Activated gamma-delta T cell (primary cell): ENCODE data around the gene LIX1L.

ENCODE experiments used
- DNase-seq: peaks from one replicate; lab custom pipeline; 2025; lab: John Stamatoyannopoulos, UW

The LIX1L gene

DNA sequence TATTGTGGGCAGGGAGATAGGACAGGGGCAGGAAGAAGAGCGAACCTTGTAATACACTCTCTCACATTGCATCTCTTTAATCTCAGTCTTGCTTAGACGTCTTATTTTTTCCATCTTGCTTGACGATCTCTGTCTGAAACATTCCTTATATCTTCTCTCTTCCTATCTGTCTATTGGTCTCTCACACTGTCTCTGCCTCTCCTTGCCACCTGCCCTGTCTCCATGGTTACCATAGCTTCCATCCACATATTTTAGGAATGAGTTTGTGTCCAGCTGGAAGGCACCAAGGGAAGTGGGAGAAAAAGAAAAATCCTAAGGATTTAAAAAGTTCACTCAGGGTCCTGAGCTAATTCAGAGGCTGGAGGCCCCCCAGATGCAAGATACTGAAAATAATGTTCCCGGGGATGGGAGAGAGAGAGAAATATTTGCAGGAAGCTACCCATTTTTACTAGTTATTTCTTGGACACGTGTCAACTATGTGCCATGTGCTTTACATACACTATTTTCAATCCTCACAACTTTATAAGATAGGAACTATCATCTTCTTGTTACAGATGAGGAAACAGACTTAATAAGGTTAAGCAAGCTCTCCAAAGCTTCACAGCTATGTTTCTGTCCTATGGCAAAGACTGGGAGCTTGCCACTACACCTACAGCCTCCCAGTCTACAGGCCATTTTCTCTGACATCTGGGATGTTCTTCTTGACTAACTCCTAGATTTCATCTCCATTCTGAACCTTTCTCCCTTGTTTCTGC is 5.6 kb upstream of the LIX1L start:
- no peak for DNase-seq

- peak; percentile 36 for DNase-seq
Observed at GRCh38 chr1:145962157-145963102, 4.6 kb upstream of the LIX1L start.

DNA sequence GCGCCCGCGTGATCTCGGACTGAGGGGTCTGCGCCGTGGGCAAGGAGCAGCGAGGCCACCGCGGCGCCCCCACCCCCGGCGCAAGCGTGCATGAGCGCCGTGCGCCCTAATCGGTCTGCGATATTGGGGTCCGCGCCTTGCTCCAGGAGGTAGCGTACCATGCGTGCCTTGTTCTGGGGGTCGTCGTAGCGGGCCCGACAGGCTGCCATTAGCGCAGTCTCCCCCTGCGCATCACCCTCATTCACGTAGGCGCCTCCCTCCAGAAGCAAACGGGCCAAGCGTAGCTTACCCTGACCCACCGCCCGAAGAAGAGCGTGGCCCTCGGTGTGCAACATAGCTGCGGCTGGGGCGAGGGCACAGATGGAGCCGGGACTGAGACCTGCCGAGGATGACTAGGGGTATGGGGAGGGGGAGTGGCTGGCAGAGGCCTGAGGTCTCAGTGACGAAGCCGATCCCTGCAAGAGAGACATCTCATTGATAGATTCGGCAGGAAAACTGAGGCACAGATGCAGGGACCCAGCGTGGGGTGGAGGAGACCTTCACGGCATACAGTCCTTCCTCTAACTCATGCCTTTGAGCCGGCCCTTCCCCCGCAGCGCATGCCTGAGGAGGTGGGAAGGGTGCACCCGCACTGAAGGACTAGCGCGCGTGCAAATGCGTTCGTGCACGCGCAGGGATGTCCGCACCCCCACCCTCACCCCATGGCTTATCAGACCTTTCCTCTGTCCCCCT is 3.8 kb upstream of the LIX1L start:
- DNase-seq, result no peak

DNA sequence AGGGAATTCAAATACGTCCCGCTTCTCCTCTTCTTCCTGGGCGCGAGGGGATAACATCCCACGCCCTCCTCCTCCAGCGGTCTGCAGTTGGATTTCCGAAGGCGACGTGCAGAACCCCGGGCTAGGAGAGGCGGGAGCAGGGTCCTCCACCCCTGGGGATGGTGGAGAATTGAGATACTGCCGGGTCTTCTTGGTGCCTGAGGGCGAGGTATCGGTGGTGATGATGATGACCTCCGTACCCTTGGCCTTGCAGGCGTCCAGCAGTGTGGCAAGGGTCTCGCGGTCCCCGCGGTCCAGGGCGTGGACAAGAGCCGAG is 3.2 kb upstream of the LIX1L start:
- DNase-seq, result no peak

- DNase-seq, result peak; percentile 36
Observed at GRCh38 chr1:145960468-145961108, 2.8 kb upstream of the LIX1L start.

- DNase-seq, result no peak
Observed at GRCh38 chr1:145959957-145960467, 2.2 kb upstream of the LIX1L start.

GRCh38 chr1:145959333-145959732 is 1.5 kb upstream of the LIX1L start:
- no peak for DNase-seq

GRCh38 chr1:145958734-145959133 is 917 bp upstream of the LIX1L start:
- no peak for DNase-seq

DNA sequence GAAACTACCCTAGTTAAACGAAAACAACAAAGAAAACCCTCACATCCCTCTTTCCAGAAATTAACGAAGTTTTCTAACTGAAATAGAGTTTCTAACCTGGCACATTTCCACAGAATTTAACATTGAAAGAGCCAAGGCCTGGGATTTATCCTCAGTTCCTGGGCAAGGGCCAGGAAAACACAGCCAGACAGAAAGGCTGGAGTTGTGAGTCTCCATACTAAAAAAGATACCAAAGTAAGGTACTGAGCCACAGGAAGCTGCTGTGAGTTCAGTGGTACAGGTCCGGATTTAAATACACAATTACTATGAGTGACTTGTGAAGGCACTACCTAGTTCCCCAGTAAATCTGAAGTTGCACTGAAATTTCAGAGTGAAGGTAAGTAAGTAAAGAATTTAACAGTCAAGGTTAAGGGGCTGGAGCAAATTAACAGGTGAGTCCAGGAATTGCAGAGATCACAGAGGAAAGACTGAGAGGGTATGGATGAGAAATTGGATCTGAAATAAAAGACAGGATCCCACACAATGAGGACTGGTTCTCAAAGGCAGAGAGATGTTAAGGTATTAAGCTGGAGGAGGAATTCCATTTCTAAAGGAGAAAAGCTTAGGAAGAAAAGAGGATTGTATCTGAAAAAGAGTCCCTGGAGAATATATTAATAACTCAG is 905 bp downstream of the LIX1L start:
- no peak for DNase-seq

DNA sequence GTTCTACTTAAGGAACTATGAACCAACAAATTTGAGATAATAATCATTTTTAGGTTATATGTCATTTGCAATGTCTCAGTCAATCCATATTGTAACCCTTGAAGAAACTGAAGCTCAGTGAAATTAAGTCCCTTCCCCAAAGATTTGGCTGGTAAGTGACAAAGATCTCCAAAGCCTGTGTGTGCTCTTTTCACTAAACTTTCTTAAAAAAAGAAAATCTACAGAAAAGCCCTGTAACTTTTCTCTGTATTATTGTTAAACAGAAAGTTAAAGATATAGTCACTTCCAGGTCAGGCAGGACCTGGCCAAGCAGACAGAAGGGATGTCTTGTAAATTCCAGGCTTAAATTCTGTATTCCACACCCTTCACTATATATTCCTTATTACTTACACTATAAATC is 1.5 kb downstream of the LIX1L start:
- DNase-seq, result no peak

GRCh38 chr1:145955436-145955835 is 2.4 kb downstream of the LIX1L start:
- DNase-seq, result no peak

DNA sequence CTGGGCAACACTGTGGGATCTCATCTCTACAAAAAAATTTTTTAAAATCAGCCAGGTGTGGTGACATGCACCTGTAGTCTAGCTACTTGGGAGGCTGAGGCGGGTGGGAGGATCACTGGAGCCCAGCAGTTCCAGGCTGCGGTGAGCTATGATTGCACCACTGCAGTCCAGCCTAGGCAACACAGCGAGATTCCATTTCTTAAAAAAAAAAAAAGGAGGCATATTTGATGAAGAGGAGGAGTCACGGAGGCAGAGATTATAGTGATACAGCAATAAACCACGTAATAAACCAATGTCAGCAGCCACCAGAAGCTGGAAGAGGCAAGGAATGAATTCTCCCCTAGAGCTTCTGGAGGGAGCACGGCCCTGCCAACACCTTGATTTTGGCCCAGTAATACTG is 4.0 kb downstream of the LIX1L start:
- DNase-seq, result no peak

GRCh38 chr1:145952903-145953302 is 4.9 kb downstream of the LIX1L start:
- DNase-seq, result no peak

GRCh38 chr1:145951526-145951925 is 6.3 kb downstream of the LIX1L start:
- no peak for DNase-seq

GRCh38 chr1:145949219-145949618 is 8.6 kb downstream of the LIX1L start:
- no peak for DNase-seq

DNA sequence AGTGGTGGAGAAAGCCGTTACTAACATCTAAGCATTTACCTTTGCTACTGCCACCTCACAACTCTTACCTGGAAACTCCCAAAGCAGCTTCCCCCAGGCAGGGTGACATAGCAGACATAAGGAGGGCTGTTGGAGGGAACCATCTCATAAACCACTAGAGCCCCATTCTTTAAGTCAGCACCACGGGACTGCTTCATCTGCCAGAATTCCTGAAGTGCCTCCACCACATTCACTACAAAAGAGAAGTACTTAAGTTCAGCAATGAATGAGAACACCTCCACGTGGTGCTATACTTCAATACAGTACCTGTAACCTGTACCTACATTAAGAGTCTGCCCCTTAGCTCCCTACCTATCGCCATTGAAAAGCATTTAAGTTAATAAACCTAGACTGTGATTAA is 10.3 kb downstream of the LIX1L start:
- DNase-seq, result no peak

DNA sequence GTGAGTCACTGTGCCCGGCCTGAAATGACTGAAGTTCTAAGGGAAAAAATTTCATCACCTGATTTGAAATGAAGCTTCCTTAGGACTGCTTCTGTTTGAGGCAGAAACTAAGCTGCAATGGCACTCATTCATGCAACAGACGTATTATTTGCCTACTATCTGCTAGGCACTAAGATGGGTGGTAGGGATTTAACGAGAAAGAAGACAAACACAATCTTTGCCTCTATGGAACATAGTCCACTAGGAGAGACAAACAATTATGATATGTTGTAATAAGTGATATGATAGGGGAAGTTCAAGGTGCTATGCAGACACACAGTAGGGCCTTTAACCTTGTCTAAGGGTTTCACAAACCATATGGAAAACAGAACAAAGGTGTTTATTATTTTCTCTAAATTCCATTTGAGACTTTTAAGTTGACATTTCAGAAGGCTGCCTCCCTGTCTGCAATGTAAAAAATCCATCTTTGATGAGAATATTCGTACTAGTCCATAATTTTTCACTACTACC is 11.3 kb downstream of the LIX1L start:
- no peak for DNase-seq

GRCh38 chr1:145944532-145944931 is 13.3 kb downstream of the LIX1L start:
- DNase-seq, result no peak

GRCh38 chr1:145942871-145943270 is 14.9 kb downstream of the LIX1L start:
- no peak for DNase-seq

- no peak for DNase-seq
Observed at GRCh38 chr1:145942405-145942804, 15.4 kb downstream of the LIX1L start.

DNA sequence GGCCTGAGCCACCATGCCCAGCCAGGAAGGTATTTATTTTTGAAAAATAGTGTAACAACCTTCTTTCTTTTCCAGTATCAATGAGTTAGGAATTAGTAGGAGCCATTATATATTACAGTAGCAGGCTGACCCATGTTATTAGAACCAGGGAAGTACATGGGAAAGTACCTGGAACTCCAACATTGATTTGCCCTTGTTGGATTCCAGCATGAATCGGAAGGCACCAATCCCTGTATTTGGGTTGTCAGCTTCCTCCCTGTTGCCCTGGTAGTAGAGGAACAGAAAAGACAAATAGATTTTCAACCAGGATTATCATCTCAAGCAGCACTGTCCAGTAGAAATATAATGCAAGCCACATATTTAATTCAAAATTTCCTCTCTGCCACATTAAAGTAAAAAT is 20.4 kb downstream of the LIX1L start:
- no peak for DNase-seq
